HepG2 (cell line): ENCODE data around the gene STIM1. TPM values are rescaled to one million over a fixed set of nuclear protein-coding genes. Genes with fewer than 3 reads are reported as not detected.

Experiments
- CBX5 ChIP-seq: sonication (generic); formaldehyde crosslinking; IDR thresholded peaks from 2 replicates; pipeline ENCODE4 v1.4.0; 2020; ENCODE audit warnings: missing genetic modification reagents, borderline replicate concordance
- HDAC1 ChIP-seq: sonication (generic); formaldehyde crosslinking; IDR thresholded peaks from 2 replicates; pipeline ENCODE4 v1.5.1; 2020; ENCODE audit warnings: mild to moderate bottlenecking, missing genetic modification reagents
- HES4 ChIP-seq: sonication (generic); formaldehyde crosslinking; IDR thresholded peaks from 2 replicates; pipeline ENCODE4 v1.9.0; 2021; ENCODE audit warnings: mild to moderate bottlenecking, missing genetic modification reagents, borderline replicate concordance
- NFIC ChIP-seq: IDR thresholded peaks from 2 replicates; pipeline ENCODE4 v1.6.1; 2012; ENCODE audit warnings: mild to moderate bottlenecking, low read length, inconsistent platforms
- NONO ChIP-seq, 2 experiments: fragments of 450-650 bp in 1 of 2; sonication (generic) in 1 of 2; formaldehyde crosslinking in 1 of 2; IDR thresholded peaks in 1 of 2; conservative IDR thresholded peaks in 1 of 2; 2 replicates each; pipeline versions ENCODE4 v1.6.1 to v1.8.0; 2017 to 2022; ENCODE audit warnings: mild to moderate bottlenecking in 1 of 2, missing genetic modification reagents in 1 of 2, moderate library complexity in 1 of 2
- PITX1 ChIP-seq: sonication (generic); formaldehyde crosslinking; IDR thresholded peaks from 2 replicates; pipeline ENCODE4 v1.5.1; 2020; ENCODE audit warnings: mild to moderate bottlenecking, missing genetic modification reagents
- REPIN1 ChIP-seq: sonication (generic); formaldehyde crosslinking; IDR thresholded peaks from 2 replicates; pipeline ENCODE4 v1.8.0; 2022; ENCODE audit warnings: missing genetic modification reagents, low read depth, mild to moderate bottlenecking, borderline replicate concordance
- SALL2 ChIP-seq: sonication (generic); formaldehyde crosslinking; IDR thresholded peaks from 2 replicates; pipeline ENCODE4 v1.8.1; 2023; ENCODE audit warnings: mild to moderate bottlenecking, missing genetic modification reagents, inconsistent platforms
- ZFP62 ChIP-seq: sonication (generic); formaldehyde crosslinking; IDR thresholded peaks from 2 replicates; pipeline ENCODE4 v1.4.0; 2020; ENCODE audit warnings: missing genetic modification reagents
- ZFX ChIP-seq: sonication (generic); formaldehyde crosslinking; IDR thresholded peaks from 2 replicates; pipeline ENCODE4 v1.4.0; 2020; ENCODE audit warnings: mild to moderate bottlenecking, low read depth, missing genetic modification reagents, moderate library complexity
- ZMYM2 ChIP-seq: sonication (generic); formaldehyde crosslinking; IDR thresholded peaks from 2 replicates; pipeline ENCODE4 v1.8.0; 2022; ENCODE audit warnings: mild to moderate bottlenecking, missing genetic modification reagents
- ZNF138 ChIP-seq: sonication (generic); formaldehyde crosslinking; IDR thresholded peaks from 2 replicates; pipeline ENCODE4 v1.5.0; 2020; ENCODE audit warnings: mild to moderate bottlenecking, low read depth, missing genetic modification reagents
- ZNF260 ChIP-seq: sonication (generic); formaldehyde crosslinking; IDR thresholded peaks from 2 replicates; pipeline ENCODE4 v1.4.0; 2020; ENCODE audit warnings: missing genetic modification reagents, low read depth, mild to moderate bottlenecking, borderline replicate concordance
- ZNF550 ChIP-seq: sonication (generic); formaldehyde crosslinking; IDR thresholded peaks from 2 replicates; pipeline ENCODE4 v1.4.0; 2020; ENCODE audit warnings: mild to moderate bottlenecking, missing genetic modification reagents, borderline replicate concordance
- ZNF724P ChIP-seq: sonication (generic); formaldehyde crosslinking; IDR thresholded peaks from 2 replicates; pipeline ENCODE4 v1.8.0; 2022; ENCODE audit warnings: missing genetic modification reagents, borderline replicate concordance
- ZNF83 ChIP-seq: sonication (generic); formaldehyde crosslinking; IDR thresholded peaks from 2 replicates; pipeline ENCODE4 v1.4.0; 2020; ENCODE audit warnings: missing genetic modification reagents, mild to moderate bottlenecking, borderline replicate concordance
- polyA plus RNA-seq, 8 experiments: library from polyadenylated mRNA; depleted of rRNA in 3 of 8; stranded (reverse) in 7 of 8; unstranded in 1 of 8; fragments of >200 nt; fragmentation: Illumina TruSeq in 4 of 8; extraction: Trizol in 4 of 8; gene quantifications; 2 replicates each; pipeline versions ENCODE4 v1.2.1 to v1.2.3, GENCODE V29; 2011 to 2016; ENCODE audit warnings: low read depth in 4 of 8, missing spikeins in 1 of 8, mixed read lengths in 1 of 8; ENCODE audit not compliant: insufficient read depth in 1 of 8
- total RNA-seq, 5 experiments: library from RNA; depleted of rRNA; stranded (reverse); fragments of >200 nt; fragmentation: Illumina TruSeq; extraction: Trizol; gene quantifications; 2 replicates each; pipeline ENCODE4 v1.2.3, GENCODE V29; 2016; ENCODE audit warnings: low read depth in 1 of 5
- TF ChIP-seq, protein P1 (sequence below): sonication (generic); formaldehyde crosslinking; IDR thresholded peaks from 2 replicates; pipeline ENCODE4 v1.5.0; 2020; ENCODE audit warnings: mild to moderate bottlenecking, missing genetic modification reagents, borderline replicate concordance
- TF ChIP-seq, protein P2 (sequence below): sonication (generic); formaldehyde crosslinking; IDR thresholded peaks from 2 replicates; pipeline ENCODE4 v1.4.0; 2020; ENCODE audit warnings: missing genetic modification reagents, low read depth, mild to moderate bottlenecking, borderline replicate concordance
- TF ChIP-seq, protein P3 (sequence below): sonication (generic); formaldehyde crosslinking; IDR thresholded peaks from 2 replicates; pipeline ENCODE4 v1.4.0; 2020; ENCODE audit warnings: missing genetic modification reagents
- TF ChIP-seq, protein P4 (sequence below): sonication (generic); formaldehyde crosslinking; IDR thresholded peaks from 2 replicates; pipeline ENCODE4 v1.5.1; 2020; ENCODE audit warnings: missing genetic modification reagents, mild to moderate bottlenecking, borderline replicate concordance

STIM1 gene
- total and polyA plus RNA-seq, 2 of the 13 experiments (the other 11 are each of a cell fraction or from before 2014, with no cell fraction given) = 19.2 to 28.5 TPM

DNA sequence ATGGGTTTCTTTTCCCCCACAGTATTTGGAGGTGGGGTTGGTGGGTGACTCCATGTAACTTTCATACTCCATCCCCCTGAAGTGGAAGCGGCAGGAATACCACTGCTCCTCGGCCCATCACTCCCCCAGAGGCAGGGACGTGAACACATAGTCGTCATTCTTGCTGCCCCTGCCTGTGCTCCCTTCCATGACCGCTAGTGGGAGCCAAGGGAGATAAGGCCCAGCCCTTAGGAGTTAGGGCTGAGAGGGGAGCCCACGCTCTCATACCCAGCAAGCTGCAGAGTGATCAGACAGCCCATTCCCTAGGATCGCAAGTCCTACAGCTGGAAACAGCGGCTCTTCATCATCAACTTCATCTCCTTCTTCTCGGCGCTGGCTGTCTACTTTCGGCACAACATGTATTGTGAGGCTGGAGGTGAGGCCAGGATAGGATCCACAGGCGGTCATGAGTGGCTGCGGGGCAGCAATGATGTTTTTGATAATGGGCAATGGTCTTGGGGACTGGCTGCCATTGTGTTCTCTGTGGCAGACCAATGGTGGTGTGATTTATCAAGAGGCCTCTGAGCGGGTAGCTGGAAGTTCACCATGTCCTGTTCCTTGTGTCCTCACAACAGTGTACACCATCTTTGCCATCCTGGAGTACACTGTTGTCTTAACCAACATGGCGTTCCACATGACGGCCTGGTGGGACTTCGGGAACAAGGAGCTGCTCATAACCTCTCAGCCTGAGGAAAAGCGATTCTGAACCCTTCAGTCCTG is 30.6 kb upstream of the STIM1 start (continued):
- TF ChIP-seq, protein P1, sequence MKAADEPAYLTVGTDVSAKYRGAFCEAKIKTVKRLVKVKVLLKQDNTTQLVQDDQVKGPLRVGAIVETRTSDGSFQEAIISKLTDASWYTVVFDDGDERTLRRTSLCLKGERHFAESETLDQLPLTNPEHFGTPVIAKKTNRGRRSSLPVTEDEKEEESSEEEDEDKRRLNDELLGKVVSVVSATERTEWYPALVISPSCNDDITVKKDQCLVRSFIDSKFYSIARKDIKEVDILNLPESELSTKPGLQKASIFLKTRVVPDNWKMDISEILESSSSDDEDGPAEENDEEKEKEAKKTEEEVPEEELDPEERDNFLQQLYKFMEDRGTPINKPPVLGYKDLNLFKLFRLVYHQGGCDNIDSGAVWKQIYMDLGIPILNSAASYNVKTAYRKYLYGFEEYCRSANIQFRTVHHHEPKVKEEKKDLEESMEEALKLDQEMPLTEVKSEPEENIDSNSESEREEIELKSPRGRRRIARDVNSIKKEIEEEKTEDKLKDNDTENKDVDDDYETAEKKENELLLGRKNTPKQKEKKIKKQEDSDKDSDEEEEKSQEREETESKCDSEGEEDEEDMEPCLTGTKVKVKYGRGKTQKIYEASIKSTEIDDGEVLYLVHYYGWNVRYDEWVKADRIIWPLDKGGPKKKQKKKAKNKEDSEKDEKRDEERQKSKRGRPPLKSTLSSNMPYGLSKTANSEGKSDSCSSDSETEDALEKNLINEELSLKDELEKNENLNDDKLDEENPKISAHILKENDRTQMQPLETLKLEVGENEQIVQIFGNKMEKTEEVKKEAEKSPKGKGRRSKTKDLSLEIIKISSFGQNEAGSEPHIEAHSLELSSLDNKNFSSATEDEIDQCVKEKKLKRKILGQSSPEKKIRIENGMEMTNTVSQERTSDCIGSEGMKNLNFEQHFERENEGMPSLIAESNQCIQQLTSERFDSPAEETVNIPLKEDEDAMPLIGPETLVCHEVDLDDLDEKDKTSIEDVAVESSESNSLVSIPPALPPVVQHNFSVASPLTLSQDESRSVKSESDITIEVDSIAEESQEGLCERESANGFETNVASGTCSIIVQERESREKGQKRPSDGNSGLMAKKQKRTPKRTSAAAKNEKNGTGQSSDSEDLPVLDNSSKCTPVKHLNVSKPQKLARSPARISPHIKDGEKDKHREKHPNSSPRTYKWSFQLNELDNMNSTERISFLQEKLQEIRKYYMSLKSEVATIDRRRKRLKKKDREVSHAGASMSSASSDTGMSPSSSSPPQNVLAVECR (CRISPR knock-in tag) = peak; percentile 19; the same call in 1 of the 2 replicates
- TF ChIP-seq ZNF138 (CRISPR knock-in tag) (no peak), HDAC1 (no peak), ZNF550 (CRISPR knock-in tag) (no peak), ZFP62 (CRISPR knock-in tag) (no peak), NFIC (no peak), ZFX (CRISPR knock-in tag) (peak; percentile 66; the same call in 1 of the 2 replicates), PITX1 (CRISPR knock-in tag) (no peak), NONO (IDR thresholded peaks at IDR 0.05) (no peak), NONO (CRISPR knock-in tag; conservative IDR thresholded peaks at IDR 0.05) (no peak), ZNF260 (no peak), ZNF724P (no peak), CBX5 (no peak), SALL2 (CRISPR knock-in tag) (peak; percentile 21; the same call in 1 of the 2 replicates), ZMYM2 (CRISPR knock-in tag) (no peak), HES4 (CRISPR knock-in tag) (no peak), ZNF83 (no peak), REPIN1 (CRISPR knock-in tag) (0 out of 2 replicates have a peak, but pooled peaks have one; percentile 56)
- TF ChIP-seq, protein P2, sequence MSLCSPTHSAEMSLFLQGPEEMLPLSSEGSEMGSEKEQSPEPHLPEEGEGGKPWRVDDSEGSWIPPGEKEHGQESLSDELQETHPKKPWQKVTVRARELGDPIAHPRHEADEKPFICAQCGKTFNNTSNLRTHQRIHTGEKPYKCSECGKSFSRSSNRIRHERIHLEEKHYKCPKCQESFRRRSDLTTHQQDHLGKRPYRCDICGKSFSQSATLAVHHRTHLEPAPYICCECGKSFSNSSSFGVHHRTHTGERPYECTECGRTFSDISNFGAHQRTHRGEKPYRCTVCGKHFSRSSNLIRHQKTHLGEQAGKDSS (CRISPR knock-in tag) = peak; percentile 51; the same call in 1 of the 2 replicates
- TF ChIP-seq, protein P3, sequence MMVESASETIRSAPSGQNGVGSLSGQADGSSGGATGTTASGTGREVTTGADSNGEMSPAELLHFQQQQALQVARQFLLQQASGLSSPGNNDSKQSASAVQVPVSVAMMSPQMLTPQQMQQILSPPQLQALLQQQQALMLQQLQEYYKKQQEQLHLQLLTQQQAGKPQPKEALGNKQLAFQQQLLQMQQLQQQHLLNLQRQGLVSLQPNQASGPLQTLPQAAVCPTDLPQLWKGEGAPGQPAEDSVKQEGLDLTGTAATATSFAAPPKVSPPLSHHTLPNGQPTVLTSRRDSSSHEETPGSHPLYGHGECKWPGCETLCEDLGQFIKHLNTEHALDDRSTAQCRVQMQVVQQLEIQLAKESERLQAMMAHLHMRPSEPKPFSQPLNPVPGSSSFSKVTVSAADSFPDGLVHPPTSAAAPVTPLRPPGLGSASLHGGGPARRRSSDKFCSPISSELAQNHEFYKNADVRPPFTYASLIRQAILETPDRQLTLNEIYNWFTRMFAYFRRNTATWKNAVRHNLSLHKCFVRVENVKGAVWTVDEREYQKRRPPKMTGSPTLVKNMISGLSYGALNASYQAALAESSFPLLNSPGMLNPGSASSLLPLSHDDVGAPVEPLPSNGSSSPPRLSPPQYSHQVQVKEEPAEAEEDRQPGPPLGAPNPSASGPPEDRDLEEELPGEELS (CRISPR knock-in tag) = no peak
- TF ChIP-seq, protein P4, sequence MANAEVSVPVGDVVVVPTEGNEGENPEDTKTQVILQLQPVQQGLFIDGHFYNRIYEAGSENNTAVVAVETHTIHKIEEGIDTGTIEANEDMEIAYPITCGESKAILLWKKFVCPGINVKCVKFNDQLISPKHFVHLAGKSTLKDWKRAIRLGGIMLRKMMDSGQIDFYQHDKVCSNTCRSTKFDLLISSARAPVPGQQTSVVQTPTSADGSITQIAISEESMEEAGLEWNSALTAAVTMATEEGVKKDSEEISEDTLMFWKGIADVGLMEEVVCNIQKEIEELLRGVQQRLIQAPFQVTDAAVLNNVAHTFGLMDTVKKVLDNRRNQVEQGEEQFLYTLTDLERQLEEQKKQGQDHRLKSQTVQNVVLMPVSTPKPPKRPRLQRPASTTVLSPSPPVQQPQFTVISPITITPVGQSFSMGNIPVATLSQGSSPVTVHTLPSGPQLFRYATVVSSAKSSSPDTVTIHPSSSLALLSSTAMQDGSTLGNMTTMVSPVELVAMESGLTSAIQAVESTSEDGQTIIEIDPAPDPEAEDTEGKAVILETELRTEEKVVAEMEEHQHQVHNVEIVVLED (CRISPR knock-in tag) = no peak
